Prostate gland (tissue), 2 donors: Measurements from ENCODE around the gene SSBP3.

Source experiments
- POLR2A ChIP-seq: fragments of 450-650 bp; IDR thresholded peaks from one replicate; pipeline ENCODE4 v1.6.1; 2016; ENCODE audit warnings: antibody characterized with exemption, mild to moderate bottlenecking
- TF ChIP-seq, protein P1 (sequence below), 4 experiments: fragments of 200-600 bp in 2 of 4; fragments of 450-650 bp in 2 of 4; sonication (generic) in 2 of 4; IDR thresholded peaks; 1 replicate in 3 of 4; 2 replicates in 1 of 4; pipeline ENCODE4 v1.5.1; 2016 to 2019; ENCODE audit warnings: antibody characterized with exemption in 4 of 4, mild to moderate bottlenecking in 2 of 4, moderate library complexity in 2 of 4

DNA sequence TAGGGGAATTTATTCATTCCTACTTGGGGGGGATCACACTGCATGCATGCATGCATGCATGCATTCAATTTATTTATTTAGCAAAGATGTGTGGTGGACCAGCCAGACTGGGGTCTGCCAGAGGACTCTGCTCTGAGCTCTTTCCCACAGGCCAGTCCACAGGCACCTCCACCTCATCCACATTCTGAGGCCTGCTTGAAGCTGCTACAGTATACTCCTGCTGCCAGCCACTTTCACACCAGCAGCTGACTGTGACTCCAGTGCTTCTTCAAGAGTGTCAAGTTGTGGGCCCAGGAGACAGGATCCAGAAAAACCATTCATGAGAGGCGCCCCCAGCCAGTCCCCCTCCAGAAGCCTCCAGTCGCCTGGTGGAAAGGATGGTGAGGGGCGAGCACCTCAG lies 30.9 kb downstream of the SSBP3 start:
- TF ChIP-seq, protein P1, sequence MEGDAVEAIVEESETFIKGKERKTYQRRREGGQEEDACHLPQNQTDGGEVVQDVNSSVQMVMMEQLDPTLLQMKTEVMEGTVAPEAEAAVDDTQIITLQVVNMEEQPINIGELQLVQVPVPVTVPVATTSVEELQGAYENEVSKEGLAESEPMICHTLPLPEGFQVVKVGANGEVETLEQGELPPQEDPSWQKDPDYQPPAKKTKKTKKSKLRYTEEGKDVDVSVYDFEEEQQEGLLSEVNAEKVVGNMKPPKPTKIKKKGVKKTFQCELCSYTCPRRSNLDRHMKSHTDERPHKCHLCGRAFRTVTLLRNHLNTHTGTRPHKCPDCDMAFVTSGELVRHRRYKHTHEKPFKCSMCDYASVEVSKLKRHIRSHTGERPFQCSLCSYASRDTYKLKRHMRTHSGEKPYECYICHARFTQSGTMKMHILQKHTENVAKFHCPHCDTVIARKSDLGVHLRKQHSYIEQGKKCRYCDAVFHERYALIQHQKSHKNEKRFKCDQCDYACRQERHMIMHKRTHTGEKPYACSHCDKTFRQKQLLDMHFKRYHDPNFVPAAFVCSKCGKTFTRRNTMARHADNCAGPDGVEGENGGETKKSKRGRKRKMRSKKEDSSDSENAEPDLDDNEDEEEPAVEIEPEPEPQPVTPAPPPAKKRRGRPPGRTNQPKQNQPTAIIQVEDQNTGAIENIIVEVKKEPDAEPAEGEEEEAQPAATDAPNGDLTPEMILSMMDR (IDR thresholded peaks at IDR 0.05), result no peak
- no peak for TF ChIP-seq POLR2A
